Measurements from ENCODE around the gene PDXDC1. TPM values are rescaled to one million over a fixed set of nuclear protein-coding genes. Genes with fewer than 3 reads are reported as not detected.
"Not testable (repeated sequence)": the region's sequence is repeated elsewhere in the genome, so short reads cannot be mapped to it uniquely, and the experiment has no call there.

Gene PDXDC1
- total RNA-seq, 1 experiment from 2014 or later: 94.3 TPM

- RAD21 ChIA-PET (ENCODE audit: low non-redundant PET in 1 of 2, low total read pairs in 2 of 2, uncharacterized antibody in 2 of 2, unreplicated experiment in 2 of 2); POLR2A ChIA-PET; H3K4me3 ChIP-seq (replicated peaks in 1 of 2; ENCODE audit: low read depth in 1 of 2, low read length in 2 of 2); H3K4me1 ChIP-seq (ENCODE audit: control insufficient read depth in 1 of 2, insufficient read depth in 2 of 2, low read length in 2 of 2); CTCF ChIA-PET; intact Hi-C loops (cut with micrococcal nuclease); H3K27me3 ChIP-seq (ENCODE audit: insufficient read depth, low read length); DNase-seq (ENCODE audit: low read depth, low spot score); H3K27ac ChIP-seq (ENCODE audit: low read depth, low read length); H3K36me3 ChIP-seq (ENCODE audit: control insufficient read depth in 1 of 2, insufficient read depth in 2 of 2, low read length in 2 of 2); H2AFZ ChIP-seq (ENCODE audit: low read depth, low read length, poor library complexity, severe bottlenecking); H3K4me2 ChIP-seq (ENCODE audit: low read length); H3K9me2 ChIP-seq (ENCODE audit: insufficient read depth); H4K20me1 ChIP-seq (ENCODE audit: insufficient read depth); H3K9me3 ChIP-seq (ENCODE audit: control insufficient read depth in 1 of 2, insufficient read depth in 1 of 2, low read depth in 1 of 2, low read length in 2 of 2); ATAC-seq; H3K9ac ChIP-seq (ENCODE audit: low read length); BruUV-seq (replicated peaks): not testable (repeated sequence)
- peaks cover 84% of the 10 kb centered on the region for H3K79me2 ChIP-seq (ENCODE audit: insufficient read depth, low read length)
Observed at GRCh38 chr16:14981234-14981633, 6.4 kb downstream of the PDXDC1 start.

- H3K9me2 ChIP-seq (ENCODE audit: insufficient read depth); H3K9ac ChIP-seq (ENCODE audit: low read length); DNase-seq (ENCODE audit: low read depth, low spot score); H3K4me3 ChIP-seq (replicated peaks in 1 of 2; ENCODE audit: low read depth in 1 of 2, low read length in 2 of 2); H4K20me1 ChIP-seq (ENCODE audit: insufficient read depth); H3K27me3 ChIP-seq (ENCODE audit: insufficient read depth, low read length); H3K36me3 ChIP-seq (ENCODE audit: control insufficient read depth in 1 of 2, insufficient read depth in 2 of 2, low read length in 2 of 2); BruUV-seq (replicated peaks); H3K9me3 ChIP-seq (ENCODE audit: control insufficient read depth in 1 of 2, insufficient read depth in 1 of 2, low read depth in 1 of 2, low read length in 2 of 2); H3K4me2 ChIP-seq (ENCODE audit: low read length); H3K27ac ChIP-seq (ENCODE audit: low read depth, low read length); CTCF ChIA-PET; ATAC-seq; RAD21 ChIA-PET (ENCODE audit: low non-redundant PET in 1 of 2, low total read pairs in 2 of 2, uncharacterized antibody in 2 of 2, unreplicated experiment in 2 of 2); intact Hi-C loops (cut with micrococcal nuclease); H3K4me1 ChIP-seq (ENCODE audit: control insufficient read depth in 1 of 2, insufficient read depth in 2 of 2, low read length in 2 of 2); H2AFZ ChIP-seq (ENCODE audit: low read depth, low read length, poor library complexity, severe bottlenecking); POLR2A ChIA-PET: not testable (repeated sequence)
- H3K79me2 ChIP-seq (ENCODE audit: insufficient read depth, low read length): peaks cover 82% of the 10 kb centered on the region
Observed at GRCh38 chr16:14982521-14982920, 7.7 kb downstream of the PDXDC1 start.

DNA sequence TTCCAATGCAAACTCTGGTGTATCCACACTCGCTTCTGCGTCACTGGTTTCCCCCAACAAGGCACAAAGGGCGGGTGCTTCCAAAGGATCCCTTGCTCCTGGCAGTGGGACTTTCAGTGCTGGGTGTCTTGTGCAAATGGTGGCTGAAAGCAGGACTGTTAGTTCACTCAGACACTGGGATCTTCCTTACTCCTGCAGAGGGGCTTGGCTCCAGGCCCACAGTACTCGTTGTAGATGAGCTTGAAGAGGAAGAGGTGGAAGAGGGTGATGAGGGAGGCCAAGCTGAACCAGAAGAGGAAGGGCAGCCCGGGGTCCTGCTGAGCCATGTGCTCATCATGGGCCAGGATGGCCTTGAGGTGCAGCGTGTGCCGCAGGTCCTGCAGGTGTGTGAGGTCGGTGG, 13.3 kb downstream of the PDXDC1 start:
- H4K20me1 ChIP-seq (ENCODE audit: insufficient read depth); DNase-seq (ENCODE audit: low read depth, low spot score); H3K4me3 ChIP-seq (replicated peaks in 1 of 2; ENCODE audit: low read depth in 1 of 2, low read length in 2 of 2); H3K27ac ChIP-seq (ENCODE audit: low read depth, low read length); BruUV-seq (replicated peaks); H2AFZ ChIP-seq (ENCODE audit: low read depth, low read length, poor library complexity, severe bottlenecking); intact Hi-C loops (cut with micrococcal nuclease); H3K4me1 ChIP-seq (ENCODE audit: control insufficient read depth in 1 of 2, insufficient read depth in 2 of 2, low read length in 2 of 2); H3K27me3 ChIP-seq (ENCODE audit: insufficient read depth, low read length); H3K4me2 ChIP-seq (ENCODE audit: low read length); H3K36me3 ChIP-seq (ENCODE audit: control insufficient read depth in 1 of 2, insufficient read depth in 2 of 2, low read length in 2 of 2); H3K9ac ChIP-seq (ENCODE audit: low read length); ATAC-seq; POLR2A ChIA-PET; H3K9me3 ChIP-seq (ENCODE audit: control insufficient read depth in 1 of 2, insufficient read depth in 1 of 2, low read depth in 1 of 2, low read length in 2 of 2); RAD21 ChIA-PET (ENCODE audit: low non-redundant PET in 1 of 2, low total read pairs in 2 of 2, uncharacterized antibody in 2 of 2, unreplicated experiment in 2 of 2); CTCF ChIA-PET; H3K9me2 ChIP-seq (ENCODE audit: insufficient read depth): not testable (repeated sequence)
- peaks cover 76% of the 10 kb centered on the region for H3K79me2 ChIP-seq (ENCODE audit: insufficient read depth, low read length)

- H3K9ac ChIP-seq (ENCODE audit: low read length); H3K9me3 ChIP-seq (ENCODE audit: control insufficient read depth in 1 of 2, insufficient read depth in 1 of 2, low read depth in 1 of 2, low read length in 2 of 2); RAD21 ChIA-PET (ENCODE audit: low non-redundant PET in 1 of 2, low total read pairs in 2 of 2, uncharacterized antibody in 2 of 2, unreplicated experiment in 2 of 2); H4K20me1 ChIP-seq (ENCODE audit: insufficient read depth); H2AFZ ChIP-seq (ENCODE audit: low read depth, low read length, poor library complexity, severe bottlenecking); CTCF ChIA-PET; H3K27ac ChIP-seq (ENCODE audit: low read depth, low read length); POLR2A ChIA-PET; H3K4me3 ChIP-seq (replicated peaks in 1 of 2; ENCODE audit: low read depth in 1 of 2, low read length in 2 of 2); DNase-seq (ENCODE audit: low read depth, low spot score); H3K9me2 ChIP-seq (ENCODE audit: insufficient read depth); H3K36me3 ChIP-seq (ENCODE audit: control insufficient read depth in 1 of 2, insufficient read depth in 2 of 2, low read length in 2 of 2); BruUV-seq (replicated peaks); H3K27me3 ChIP-seq (ENCODE audit: insufficient read depth, low read length); intact Hi-C loops (cut with micrococcal nuclease); H3K4me1 ChIP-seq (ENCODE audit: control insufficient read depth in 1 of 2, insufficient read depth in 2 of 2, low read length in 2 of 2); H3K4me2 ChIP-seq (ENCODE audit: low read length): not testable (repeated sequence)
- ATAC-seq: peak; percentile 9; the same call in 1 of the 2 replicates
- peaks cover 74% of the 10 kb centered on the region for H3K79me2 ChIP-seq (ENCODE audit: insufficient read depth, low read length)
Observed at GRCh38 chr16:14988661-14989191, 13.9 kb downstream of the PDXDC1 start.
